NCI-H1105 (cell line): ENCODE results near the gene TNC.

ENCODE experiments used
- DNase-seq: peaks from one replicate; lab custom pipeline; 2025; lab: John Stamatoyannopoulos, UW

The TNC gene

DNA sequence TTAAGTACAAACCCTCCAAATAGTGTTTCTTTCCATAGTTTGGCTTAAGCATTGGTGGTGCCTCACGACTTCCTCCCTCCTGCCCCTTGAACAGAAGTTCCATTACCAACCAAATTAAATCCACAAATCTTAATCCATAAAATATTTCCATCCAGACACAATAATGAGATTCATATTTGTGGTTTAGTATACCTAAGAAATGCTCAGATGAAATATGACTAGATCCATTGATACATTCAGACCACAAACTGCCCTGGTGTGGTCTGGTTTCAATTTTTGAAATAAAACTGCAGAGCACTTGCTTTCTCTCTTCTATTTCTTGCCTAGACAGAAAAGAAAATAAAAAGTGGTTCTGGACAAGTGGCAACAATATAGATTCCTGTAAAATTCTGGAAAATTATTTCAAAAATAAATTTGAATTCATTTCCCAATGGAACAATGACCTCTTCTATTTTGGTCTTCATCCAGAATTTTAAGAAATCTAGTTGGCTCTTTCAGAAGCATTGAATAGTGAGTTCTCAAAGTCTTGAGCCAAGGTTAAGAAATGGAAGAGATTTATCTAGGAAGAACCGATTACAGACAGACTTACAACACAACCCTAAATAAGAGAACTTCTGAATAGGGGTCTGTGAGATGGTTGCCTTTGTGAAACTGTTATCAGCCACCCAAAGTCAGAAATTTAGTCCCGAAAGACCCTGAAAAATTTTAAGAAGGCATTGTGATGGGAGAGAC, 14.0 kb downstream of the TNC start:
- no peak for DNase-seq

DNA sequence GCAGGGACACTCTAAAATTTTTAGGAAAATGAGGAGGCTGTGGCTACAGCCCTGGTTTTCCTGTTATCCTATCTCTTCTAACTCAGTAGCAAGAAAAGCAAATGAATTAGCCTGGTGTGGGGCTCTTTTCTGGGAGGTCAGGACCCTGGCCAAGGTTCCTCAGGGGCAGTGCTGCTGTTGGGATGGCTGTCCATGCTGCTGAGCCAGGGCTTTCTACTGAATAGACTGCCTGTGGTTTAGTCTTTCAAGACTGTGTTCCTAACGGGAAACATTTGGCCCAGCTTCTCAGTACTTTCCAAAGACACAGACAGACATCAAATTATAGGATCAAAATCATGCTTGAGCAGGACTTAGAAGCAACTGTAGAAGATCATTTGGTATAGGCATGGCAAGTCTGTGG, 18.1 kb downstream of the TNC start:
- DNase-seq, result no peak

DNA sequence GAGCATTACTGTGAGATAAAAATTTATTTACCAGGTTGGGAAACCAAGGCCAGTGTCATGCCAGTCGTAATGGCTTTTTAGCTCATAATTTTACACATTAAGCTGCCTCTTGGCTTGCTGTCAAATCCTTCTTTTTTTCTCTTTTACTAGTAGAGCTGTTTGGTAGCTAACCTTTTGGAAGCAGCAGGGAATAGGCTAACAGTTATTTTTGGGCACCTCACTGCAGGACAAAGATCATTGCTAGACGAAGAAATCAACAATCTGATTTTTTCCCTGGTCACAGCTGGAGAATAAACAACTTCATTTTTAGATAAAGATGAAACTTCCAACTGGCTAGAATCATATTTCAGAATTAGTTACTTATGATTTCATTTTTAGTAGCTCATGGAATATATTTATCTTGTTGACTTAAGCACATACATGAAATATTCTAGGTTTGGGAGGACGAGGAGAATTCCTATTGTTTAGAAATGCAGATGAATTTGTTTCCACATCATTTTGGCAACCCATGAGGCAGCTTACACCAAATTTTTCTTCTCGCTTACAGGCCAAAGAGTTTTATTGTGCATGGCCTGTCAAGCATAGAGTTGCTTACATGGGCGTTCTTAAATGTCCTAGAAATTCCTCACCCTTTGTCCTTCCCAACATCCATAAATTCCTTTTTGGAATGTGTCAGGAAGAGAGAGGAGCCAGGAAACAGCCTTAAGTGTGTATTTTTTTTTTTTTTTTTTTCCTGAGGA, 19.6 kb downstream of the TNC start:
- DNase-seq, result no peak

DNA sequence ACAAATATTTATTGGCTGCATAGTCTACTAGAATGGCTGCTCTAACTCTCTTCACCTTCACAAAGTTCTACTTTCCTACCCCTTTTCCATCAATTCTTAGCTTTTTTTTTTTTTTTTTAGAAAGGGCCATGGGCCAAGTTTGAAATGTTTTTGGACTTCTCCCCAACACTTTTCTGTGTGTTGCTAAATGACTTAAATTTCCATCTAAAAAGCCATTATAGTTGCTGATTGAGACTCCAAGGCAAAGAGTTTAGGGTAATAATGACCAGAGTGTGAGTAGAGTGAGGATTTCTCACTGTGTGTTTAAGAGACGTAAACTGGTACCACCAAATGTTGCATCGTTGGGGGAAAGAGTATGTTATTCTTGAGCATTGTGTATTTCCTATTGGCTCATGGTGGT, 24.4 kb downstream of the TNC start:
- no peak for DNase-seq

DNA sequence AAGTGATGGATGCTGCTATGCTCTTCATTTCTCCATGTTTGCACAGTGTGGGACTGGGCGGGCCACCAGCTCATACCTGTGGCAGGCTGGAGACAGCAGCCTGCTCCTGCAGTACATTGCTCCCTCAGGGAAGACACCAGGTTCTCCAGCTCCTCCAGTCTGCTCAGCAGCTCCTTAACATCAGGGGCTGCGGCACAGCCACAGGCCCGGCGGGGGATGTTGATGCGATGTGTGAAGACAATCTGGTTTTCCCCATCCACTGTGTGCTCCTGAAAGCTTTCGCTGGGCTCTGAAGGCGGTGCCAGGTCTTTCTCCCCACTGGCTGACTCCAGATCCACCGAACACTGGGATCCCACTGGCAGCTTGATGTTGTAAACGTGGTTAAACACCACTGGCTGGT, 27.5 kb downstream of the TNC start:
- no peak for DNase-seq

DNA sequence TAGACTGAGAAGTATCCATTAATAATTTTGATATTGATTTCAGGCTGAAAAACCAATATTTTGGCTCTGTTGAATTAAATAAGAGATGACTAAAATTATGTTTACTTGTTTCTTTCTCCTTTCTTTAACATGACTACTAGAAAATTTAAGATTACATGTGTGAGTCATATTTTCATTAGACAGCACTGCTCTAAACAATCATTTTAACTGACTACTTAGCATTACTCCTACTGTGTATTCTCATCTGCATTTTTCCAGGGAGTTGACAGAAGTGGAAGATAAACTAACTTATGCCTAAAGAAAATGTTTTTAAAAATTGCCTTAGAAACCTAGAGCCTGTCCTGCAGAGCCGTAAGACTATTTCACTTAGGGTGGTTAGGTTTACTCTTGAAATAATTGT, 29.1 kb downstream of the TNC start:
- no peak for DNase-seq

DNA sequence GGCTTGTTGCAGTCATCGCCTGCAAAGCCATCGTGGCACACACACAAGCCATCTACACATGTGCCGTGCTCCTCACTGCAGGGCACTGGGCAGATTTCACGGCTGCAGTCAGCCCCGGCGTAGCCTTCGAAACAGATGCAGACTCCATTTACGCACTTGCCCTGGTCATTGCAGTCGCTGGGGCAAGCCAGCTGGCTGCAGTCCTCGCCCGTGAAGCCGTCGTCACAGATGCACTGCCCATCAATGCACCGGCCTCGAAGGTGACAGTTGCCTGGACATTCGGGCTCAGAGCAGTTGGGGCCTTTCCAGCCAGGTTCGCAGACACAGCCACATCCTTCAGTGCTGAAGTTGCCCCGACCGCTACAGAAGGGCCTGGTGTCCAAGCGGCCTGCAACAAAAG, 31.1 kb downstream of the TNC start:
- DNase-seq, result no peak

DNA sequence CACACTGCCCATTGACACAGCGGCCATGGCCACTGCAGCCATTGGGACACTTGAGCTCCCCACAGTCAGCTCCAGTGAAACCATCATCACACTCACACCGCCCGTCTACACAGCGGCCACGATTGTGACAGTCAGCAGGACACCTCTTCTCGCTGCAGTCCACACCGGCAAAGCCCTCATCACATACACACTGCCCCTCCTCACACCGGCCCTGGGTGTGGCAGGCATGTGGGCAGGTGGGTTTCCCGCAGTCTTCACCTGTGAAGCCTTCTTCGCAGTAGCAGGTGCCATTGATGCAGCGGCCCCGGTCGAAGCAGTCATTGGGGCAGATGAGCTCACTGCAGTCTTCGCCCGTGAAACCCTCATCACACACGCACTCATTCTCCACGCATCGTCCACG, 31.5 kb downstream of the TNC start:
- DNase-seq, result no peak

DNA sequence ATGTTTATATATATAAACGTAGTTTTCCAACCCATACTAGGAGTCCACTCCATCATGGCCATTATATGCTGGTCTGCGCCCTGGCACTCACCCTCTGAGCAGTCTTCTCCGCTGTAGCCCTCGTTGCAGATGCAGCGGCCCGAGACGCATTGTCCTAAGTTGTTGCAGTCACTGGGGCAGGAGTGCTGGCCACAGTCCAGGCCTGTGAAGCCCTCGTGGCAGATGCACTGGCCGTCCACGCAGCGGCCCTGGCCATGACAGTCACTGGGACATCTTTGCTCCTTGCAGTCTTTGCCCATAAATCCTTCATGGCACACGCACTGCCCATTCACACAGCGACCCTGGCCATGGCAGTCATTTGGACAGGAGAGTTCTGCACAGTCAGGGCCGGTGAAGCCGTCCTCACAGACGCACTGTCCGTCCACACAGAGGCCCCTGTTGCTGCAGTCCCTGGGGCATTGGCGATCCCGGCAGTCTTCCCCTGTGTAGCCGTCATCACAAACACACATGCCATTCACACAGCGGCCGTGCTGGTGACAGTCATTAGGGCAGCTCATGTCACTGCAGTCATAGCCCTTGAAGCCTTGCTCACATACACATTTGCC, 32.1 kb downstream of the TNC start:
- no peak for DNase-seq

DNA sequence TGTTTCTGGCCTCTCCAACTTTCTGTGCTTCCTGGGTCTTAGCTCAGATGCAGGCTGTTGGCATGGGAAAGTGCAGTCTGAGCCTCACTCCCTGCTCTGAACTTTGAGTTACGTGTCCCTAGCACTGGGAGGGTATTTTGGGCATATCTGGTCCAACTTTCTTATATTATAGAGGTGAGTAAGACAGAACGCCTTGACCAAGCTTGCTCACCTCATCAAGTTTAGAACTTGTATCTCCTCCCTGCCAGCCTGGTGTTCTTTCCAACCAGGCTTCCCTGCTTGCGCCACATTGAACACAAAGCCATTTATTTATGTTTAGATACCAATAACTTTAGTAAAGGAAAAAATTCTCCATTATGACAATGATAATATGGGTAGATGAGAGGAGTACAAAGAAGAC, 33.2 kb downstream of the TNC start:
- no peak for DNase-seq

DNA sequence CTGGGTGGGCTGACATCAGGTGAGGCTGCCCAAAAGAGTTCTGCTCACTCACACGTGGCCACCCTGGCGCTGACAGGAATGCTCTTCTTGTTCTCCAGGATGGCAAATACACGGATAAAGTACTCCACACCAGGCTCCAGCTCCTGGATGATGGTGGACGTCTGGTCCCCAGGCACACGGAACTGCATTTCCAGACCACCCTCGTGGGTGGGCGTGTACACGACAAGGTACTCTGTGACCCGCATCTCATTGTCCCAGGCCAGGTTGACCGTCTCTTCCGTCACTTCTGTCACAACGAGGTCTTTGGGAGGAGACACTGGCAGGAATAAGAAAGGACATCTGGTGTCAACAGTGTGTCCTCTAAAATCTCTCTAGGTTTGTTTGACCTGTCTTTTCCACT, 33.8 kb downstream of the TNC start:
- no peak for DNase-seq

DNA sequence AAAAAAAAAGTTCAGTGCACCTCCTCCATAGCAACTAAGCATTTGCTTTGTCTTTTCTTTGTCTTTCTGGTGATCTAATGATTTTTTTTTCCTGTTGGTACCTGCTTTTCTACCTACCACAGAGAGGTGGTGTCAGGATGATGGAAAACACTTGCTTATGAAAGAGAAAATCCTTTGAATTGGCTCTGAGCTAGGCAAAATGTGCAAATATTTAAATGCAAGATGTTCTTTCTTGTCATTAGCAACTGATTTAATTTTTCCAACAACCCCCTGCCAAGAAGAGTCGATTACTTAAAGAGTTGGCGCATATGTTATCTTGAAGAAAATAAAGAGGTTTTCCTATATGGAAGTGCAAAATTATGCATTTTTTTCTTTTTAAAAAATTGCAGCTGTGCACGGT, 37.7 kb downstream of the TNC start:
- DNase-seq, result no peak

DNA sequence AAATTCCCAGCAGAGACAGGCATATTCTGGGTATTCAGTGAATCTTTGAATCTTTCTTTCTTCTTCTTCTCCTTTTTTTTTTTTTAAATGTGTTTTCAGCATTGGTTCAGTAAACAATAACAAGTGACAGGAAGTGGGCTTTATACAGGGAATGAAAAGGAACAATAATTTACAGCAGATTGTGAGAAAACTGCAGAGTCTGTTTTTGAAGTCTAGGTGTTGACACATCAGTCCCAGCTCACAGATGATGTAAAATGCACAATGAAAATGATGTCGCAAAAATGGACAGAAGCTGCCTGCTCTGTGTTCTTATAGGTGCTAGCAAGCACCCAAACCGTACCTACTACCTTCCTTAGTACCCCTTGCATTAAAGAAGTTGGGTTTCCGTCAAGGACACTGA, 38.8 kb downstream of the TNC start:
- DNase-seq, result no peak

DNA sequence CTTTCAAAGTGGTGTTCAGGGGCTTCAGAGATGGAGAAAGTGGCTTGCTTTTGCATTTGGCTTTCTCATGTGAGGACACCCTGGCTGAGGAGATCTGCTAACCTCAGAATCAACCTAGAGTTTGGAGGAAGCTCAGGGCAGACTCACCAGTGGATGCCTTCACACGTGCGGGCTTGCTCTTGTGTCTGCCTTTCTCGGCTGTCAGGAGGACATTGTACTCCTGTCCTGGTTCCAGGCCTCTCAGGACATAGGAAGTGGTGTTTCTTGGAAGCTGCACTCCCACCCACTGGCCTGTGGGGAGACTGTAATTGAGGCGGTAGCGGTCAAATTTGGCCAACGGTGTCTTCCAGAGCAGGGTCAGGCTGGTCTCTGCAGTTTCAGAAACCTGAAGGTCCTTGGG, 44.5 kb downstream of the TNC start:
- DNase-seq, result no peak

DNA sequence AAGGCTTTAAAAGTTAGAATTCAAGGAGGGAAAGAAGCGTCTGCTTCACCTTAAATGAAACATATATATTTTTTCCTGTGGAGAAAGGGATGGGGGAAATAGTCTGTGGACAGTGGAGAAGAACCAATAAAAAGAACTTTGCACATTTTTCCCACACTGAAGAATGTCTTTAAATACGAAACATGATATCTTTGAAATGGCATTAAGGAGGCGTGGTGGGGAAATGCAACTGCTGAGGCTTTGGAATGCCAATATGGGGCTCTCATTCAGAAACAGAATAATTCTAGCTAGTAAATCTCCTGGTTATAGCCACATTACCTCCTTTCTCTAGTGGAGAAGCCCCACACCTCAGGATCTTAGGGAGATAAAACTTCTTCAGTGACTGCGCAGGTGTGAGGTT, 46.8 kb downstream of the TNC start:
- no peak for DNase-seq

DNA sequence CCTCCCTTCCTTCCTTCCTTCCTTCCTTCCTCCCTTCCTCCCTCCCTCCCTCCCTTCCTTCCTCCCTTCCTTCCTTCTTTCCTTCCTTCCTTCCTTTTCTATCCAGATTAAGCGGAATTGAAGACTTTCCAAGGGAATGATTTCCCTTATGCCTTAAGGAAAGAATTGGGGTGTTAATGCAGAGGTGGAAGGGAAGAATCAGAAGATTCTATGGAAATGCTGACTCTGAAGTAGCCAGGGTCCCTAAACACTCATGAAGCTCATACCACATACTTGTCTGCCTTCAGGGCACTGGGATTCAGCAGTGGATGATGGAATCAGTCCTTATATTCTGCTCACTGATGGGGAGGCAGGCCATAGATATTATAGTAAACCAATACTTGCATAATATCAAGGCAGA, 48.2 kb downstream of the TNC start:
- no peak for DNase-seq

DNA sequence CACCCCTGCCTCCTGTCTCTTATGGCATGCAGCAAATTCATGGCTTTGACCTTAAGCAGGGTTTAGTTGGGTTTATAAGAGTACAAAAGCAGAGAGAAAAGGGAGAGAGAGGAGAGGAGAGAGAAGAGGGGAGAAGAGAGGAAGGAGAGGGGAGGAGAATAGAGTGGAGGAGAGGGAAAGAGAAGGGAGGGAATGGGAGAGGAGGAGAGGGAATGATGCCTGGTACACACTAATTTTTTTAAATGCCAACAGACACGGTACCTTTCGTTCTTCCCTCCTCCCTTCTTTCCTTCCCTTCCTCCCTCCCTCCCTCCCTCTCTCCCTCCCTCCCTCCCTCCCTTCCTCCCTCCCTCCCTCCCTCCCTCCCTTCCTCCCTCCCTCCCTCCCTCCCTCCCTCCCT, 48.7 kb downstream of the TNC start:
- no peak for DNase-seq

DNA sequence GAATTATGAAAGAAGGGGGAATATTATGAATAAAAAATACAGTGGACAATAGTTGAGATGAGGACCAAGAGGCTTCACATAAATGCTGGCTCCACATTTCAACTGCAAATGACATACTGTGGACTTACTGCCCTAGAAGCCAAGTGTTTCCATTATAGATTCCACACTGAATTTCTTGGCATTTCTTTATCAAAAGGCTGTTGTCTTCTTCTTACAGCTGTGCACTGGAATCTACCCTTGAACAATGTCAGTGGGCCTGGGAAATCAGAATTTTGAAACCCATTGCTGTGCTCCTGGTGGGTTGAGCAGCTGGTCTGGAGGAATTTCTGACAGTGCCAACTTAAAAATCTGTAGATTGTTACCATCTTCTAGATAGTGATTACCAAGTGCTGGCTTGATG, 49.9 kb downstream of the TNC start:
- no peak for DNase-seq

DNA sequence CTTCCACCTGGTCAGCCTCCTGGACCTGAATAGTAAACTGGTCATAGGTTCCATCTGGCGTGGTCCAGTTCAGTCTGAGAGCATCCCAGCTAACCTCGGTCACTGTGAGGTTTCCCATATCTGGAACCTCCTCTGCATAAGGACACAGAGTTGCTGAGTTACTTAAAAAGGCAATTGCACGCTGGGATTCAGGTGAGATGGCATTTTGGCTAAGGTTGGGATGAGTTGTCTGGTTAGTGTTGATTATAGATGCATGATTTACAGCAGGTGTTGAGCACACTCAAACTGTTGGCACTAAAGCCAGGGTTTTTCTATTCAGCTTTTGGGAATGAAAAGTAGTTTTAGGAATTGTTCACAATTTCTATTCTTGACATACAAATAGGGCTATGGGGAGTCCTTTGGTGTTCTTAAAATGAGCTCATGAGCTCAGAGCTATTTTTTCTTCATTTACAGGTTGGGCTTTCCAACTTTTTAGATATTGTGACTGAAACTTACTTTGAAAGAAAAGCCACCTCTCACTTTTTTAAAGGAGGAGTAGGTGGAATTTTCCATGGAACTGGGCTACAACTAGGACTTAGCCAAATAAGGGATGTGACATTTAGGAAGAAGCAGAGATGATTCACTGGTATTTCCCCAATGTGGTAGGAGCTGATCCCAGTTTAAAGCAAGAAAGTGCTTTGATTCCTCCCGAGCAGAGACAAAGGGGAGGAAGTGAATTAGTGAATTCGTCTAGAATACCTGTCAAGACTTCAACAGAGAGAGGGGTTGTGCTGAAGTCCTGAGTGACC, 54.7 kb downstream of the TNC start:
- DNase-seq, result no peak

DNA sequence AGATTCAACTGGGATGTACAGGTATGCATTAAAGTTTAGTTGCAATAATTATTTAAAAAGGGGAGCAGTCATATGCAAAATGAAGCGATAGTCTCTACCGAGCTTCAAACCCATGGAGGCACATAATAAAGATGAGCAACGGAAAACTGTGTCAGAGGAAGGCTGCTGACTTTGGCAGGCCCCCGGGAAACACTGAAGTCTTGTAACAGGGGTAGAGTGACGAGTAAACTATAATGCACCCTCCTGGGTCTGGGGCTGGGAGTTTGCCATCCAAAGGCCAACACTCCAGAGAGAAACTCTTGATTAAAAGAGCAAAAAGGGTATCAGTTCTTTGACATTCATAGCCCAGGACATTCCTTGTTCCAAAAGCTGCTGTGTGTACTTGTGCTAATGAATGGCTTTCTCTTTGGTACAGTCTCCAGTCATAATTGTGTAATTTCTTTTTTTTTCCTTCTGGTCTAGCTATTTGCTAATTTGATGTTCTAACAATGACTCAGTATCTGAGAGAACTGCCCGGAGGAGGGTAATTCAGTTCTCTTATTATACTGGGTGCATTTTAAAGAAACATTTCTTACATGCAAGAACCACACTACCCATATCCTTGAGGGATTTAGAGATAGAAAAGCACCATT, 59.2 kb downstream of the TNC start:
- DNase-seq, result no peak

DNA sequence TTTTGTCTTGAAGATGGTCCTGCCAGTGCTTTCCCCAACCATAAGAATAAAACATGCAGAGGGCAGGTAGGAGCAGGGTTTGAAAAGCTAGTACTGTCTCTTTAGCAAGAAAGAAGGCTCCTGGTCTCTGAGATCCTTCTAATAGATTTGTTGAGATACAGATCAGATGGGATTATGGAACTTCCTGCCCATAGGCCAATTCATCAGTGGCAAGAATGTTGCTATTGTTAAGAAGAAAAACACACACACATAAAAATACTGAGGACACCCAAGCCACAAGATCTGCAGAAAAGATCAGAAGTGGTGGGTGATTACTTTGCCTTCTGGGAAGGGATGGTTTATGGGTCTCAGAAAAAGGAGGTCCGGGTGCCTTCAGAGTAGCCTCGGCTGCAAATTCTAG, 59.8 kb downstream of the TNC start:
- no peak for DNase-seq

DNA sequence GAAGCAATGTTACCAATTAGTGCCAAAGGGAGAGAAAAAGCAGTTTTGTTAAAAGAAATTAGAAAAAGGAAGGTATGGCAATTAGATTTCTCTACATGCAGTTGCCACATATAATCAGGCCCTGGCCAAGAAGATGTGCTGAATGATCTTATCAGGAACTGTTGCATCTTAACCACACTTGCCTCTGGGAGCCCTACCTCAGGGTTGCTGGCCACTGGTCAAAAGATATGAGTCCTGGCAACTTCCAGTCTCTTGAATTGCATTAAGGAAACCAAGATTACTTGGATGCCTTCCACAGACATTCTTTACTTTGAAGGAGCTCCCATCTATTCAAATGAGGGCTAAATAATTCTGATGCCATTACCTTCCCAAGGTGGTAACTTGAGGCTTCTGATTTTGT, 60.4 kb downstream of the TNC start:
- DNase-seq, result no peak
